UCSD-AML1 (cell line): ENCODE results near the gene WDR73.
A peak's percentile ranks its signal among the peaks of the same experiment; 100 is the strongest.
"Not testable (repeated sequence)": the region's sequence is repeated elsewhere in the genome, so short reads cannot be mapped to it uniquely, and the experiment has no call there.

Experiments
- DNase-seq: peaks from one replicate; lab custom pipeline; 2025; ENCODE audit not compliant: unreplicated experiment; lab: John Stamatoyannopoulos, UW

WDR73 gene

GRCh38 chr15:84653910-84654688 lies at the start of gene WDR73:
Gene WDR73, minus strand, starts transcription at chr15:84654283. Its CDS starts 9 bp downstream, at chr15:84654274.
- DNase-seq, result peak; percentile 94

- DNase-seq, result no peak
Observed at GRCh38 chr15:84703808-84704207, 49.7 kb upstream of the WDR73 start.

GRCh38 chr15:84702961-84703482 lies 48.9 kb upstream of the WDR73 start:
- no peak for DNase-seq

GRCh38 chr15:84699538-84700191 lies 45.6 kb upstream of the WDR73 start:
- DNase-seq, result no peak

- DNase-seq, result no peak
Observed at GRCh38 chr15:84697236-84697990, 43.3 kb upstream of the WDR73 start.

GRCh38 chr15:84696757-84697156 lies 42.7 kb upstream of the WDR73 start:
- no peak for DNase-seq

- no peak for DNase-seq
Observed at GRCh38 chr15:84690342-84690741, 36.3 kb upstream of the WDR73 start.

- DNase-seq, result no peak
Observed at GRCh38 chr15:84689858-84690257, 35.8 kb upstream of the WDR73 start.

GRCh38 chr15:84686446-84686845 lies 32.4 kb upstream of the WDR73 start:
- not testable (repeated sequence) for DNase-seq

- no peak for DNase-seq
Observed at GRCh38 chr15:84685304-84685703, 31.2 kb upstream of the WDR73 start.

- DNase-seq, result no peak
Observed at GRCh38 chr15:84684092-84684491, 30.0 kb upstream of the WDR73 start.

GRCh38 chr15:84681831-84682230 lies 27.7 kb upstream of the WDR73 start:
- no peak for DNase-seq

GRCh38 chr15:84671211-84671610 lies 17.1 kb upstream of the WDR73 start:
- no peak for DNase-seq

GRCh38 chr15:84669726-84670125 lies 15.6 kb upstream of the WDR73 start:
- no peak for DNase-seq

GRCh38 chr15:84668221-84668982 lies 14.3 kb upstream of the WDR73 start:
- DNase-seq, result no peak

- DNase-seq, result no peak
Observed at GRCh38 chr15:84666373-84666772, 12.3 kb upstream of the WDR73 start.

GRCh38 chr15:84661001-84661400 lies 6.9 kb upstream of the WDR73 start:
- DNase-seq, result no peak

- no peak for DNase-seq
Observed at GRCh38 chr15:84659904-84660781, 6.1 kb upstream of the WDR73 start.

- no peak for DNase-seq
Observed at GRCh38 chr15:84658788-84659411, 4.8 kb upstream of the WDR73 start.
